Activated naive CD4-positive, alpha-beta T cell treated with anti-CD3 and anti-CD28 coated beads for 36 hours (primary cell): ENCODE data around the gene RPS27L. TPM values are rescaled to one million over a fixed set of nuclear protein-coding genes. Genes with fewer than 3 reads are reported as not detected.

ENCODE experiments used
- CTCF ChIA-PET: fragments of 350-600 bp; sonication (Branson Sonifier 250); formaldehyde crosslinking; loops from one replicate; lab custom pipeline; 2021; ENCODE audit warnings: antibody characterized with exemption; lab: Charles Lee
- DNase-seq: peaks from one replicate; pipeline ENCODE4 v3.0.0-alpha.2; 2020
- H3K27ac Mint-ChIP-seq: one replicate; pipeline ENCODE4 v1.8.0; 2021; ENCODE audit warnings: mild to moderate bottlenecking, mixed read lengths
- H3K27me3 Mint-ChIP-seq: one replicate; pipeline ENCODE4 v1.8.0; 2021; ENCODE audit warnings: low read depth, mixed read lengths
- H3K36me3 Mint-ChIP-seq: one replicate; pipeline ENCODE4 v1.8.0; 2021; ENCODE audit warnings: low read depth, mixed read lengths
- H3K4me1 Mint-ChIP-seq: one replicate; pipeline ENCODE4 v1.8.0; 2021; ENCODE audit warnings: low read depth, mixed read lengths
- H3K4me3 Mint-ChIP-seq: one replicate; pipeline ENCODE4 v1.8.0; 2021; ENCODE audit warnings: mild to moderate bottlenecking, moderate library complexity, mixed read lengths
- H3K9me3 Mint-ChIP-seq: one replicate; pipeline ENCODE4 v1.8.0; 2021; ENCODE audit warnings: mixed read lengths
- intact Hi-C: fragments of 100-400 bp; cut with micrococcal nuclease; formaldehyde crosslinking; loops from one replicate; pipeline ENCODE4 v1.15.1; 2023
- total RNA-seq, 2 experiments: library from RNA; stranded (reverse); gene quantifications; one replicate each; pipeline ENCODE4 v1.2.3, GENCODE V29; 2021

The RPS27L gene
- total RNA-seq, 2 experiments from 2014 or later, result 220 to 222 TPM

GRCh38 chr15:63133786-63134185 is 23.5 kb downstream of the RPS27L start:
- no peak for DNase-seq
- intact Hi-C loops, result no loop called here
- CTCF ChIA-PET, result no interaction called here
- Mint-ChIP-seq H3K36me3 (peaks cover 10% of the 10 kb centered on the region), H3K27me3 (no peaks in the 10 kb centered on the region), H3K27ac (no peak overlapping the region), H3K4me1 (peaks cover 13% of the 10 kb centered on the region), H3K9me3 (no peaks in the 10 kb centered on the region), H3K4me3 (no peak overlapping the region)

GRCh38 chr15:63126726-63127125 is 30.6 kb downstream of the RPS27L start:
- H3K4me3 Mint-ChIP-seq, result no peak overlapping the region
- intact Hi-C loops, result no loop called here
- H3K27ac Mint-ChIP-seq, result no peak overlapping the region
- H3K27me3 Mint-ChIP-seq, result no peaks in the 10 kb centered on the region
- DNase-seq, result no peak
- no peaks in the 10 kb centered on the region for H3K9me3 Mint-ChIP-seq
- H3K4me1 Mint-ChIP-seq, result peaks cover 9% of the 10 kb centered on the region
- peaks cover 18% of the 10 kb centered on the region for H3K36me3 Mint-ChIP-seq
- CTCF ChIA-PET, result no interaction called here

- no peaks in the 10 kb centered on the region for H3K27me3 Mint-ChIP-seq
- H3K27ac Mint-ChIP-seq, result no peak overlapping the region
- no peak overlapping the region for H3K4me3 Mint-ChIP-seq
- intact Hi-C loops, result no loop called here
- no peak for DNase-seq
- H3K4me1 Mint-ChIP-seq, result peaks cover 14% of the 10 kb centered on the region
- H3K36me3 Mint-ChIP-seq, result peaks cover 15% of the 10 kb centered on the region
- peaks cover 9% of the 10 kb centered on the region for H3K9me3 Mint-ChIP-seq
- CTCF ChIA-PET, result no interaction called here
These were observed 32.8 kb downstream of the RPS27L start for GRCh38 chr15:63124506-63124905.

GRCh38 chr15:63122002-63122875 is 35.0 kb downstream of the RPS27L start:
- H3K36me3 Mint-ChIP-seq, result peaks cover 13% of the 10 kb centered on the region
- CTCF ChIA-PET, result no interaction called here

GRCh38 chr15:63121382-63122001 is 35.8 kb downstream of the RPS27L start, which contains the start of gene LACTB:
LACTB (plus strand) TSS chr15:63121861; CDS start chr15:63121872, 11 bp downstream.
- CTCF ChIA-PET, result no interaction called here
- Mint-ChIP-seq H3K9me3 (peaks cover 13% of the 10 kb centered on the region), H3K27me3 (no peaks in the 10 kb centered on the region), H3K4me1 (peaks cover 14% of the 10 kb centered on the region), H3K36me3 (peaks cover 9% of the 10 kb centered on the region), H3K27ac (peak within 1 kb of the TSS; percentile 61), H3K4me3 (peak within 1 kb of the TSS; percentile 71)
- intact Hi-C loops, result loop anchor here (1.0 kb wide), 3 partner anchors 36 to 73 kb away; partner anchors contain the start of gene RPS27L
- peak; percentile 86 for DNase-seq

More at GRCh38 chr15:63122002-63122875, 35.0 kb downstream of the RPS27L start:
- Mint-ChIP-seq H3K9me3 (peaks cover 13% of the 10 kb centered on the region), H3K4me1 (peaks cover 14% of the 10 kb centered on the region), H3K4me3 (peak overlapping the region; percentile 71), H3K27me3 (no peaks in the 10 kb centered on the region), H3K27ac (peak overlapping the region; percentile 61)
- intact Hi-C loops, result no loop called here
- DNase-seq, result peak; percentile 91

GRCh38 chr15:63118854-63119253 is 38.4 kb downstream of the RPS27L start:
- no peak overlapping the region for H3K4me3 Mint-ChIP-seq
- intact Hi-C loops, result no loop called here
- H3K4me1 Mint-ChIP-seq, result peaks cover 13% of the 10 kb centered on the region
- no peaks in the 10 kb centered on the region for H3K27me3 Mint-ChIP-seq
- H3K9me3 Mint-ChIP-seq, result peaks cover 13% of the 10 kb centered on the region
- CTCF ChIA-PET, result interaction anchor here (0.7 kb wide), 1 partner anchor 720 kb away, joined by 3 read pairs; no protein-coding TSS in a partner anchor
- peaks cover 5% of the 10 kb centered on the region for H3K36me3 Mint-ChIP-seq
- no peak for DNase-seq
- no peak overlapping the region for H3K27ac Mint-ChIP-seq

DNA sequence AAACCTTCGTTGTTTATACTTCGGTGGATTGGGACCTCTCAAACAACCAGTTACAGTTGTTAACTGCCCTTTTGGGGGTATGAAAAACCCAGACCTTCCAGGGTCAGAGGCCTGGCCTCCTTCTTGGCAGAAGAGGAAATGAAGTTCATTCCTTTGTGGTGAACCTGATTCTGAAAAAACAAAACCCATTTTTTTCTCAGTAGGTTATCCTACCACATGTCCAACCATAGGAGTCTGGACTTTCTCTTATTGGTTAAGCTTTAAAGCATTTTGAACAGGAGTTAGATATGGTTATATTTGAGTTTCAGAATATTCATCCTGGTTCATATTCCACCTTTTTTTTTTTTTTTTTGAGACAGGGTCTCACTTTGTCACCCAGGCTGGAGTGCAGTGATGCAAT is 42.8 kb downstream of the RPS27L start:
- Mint-ChIP-seq H3K27ac (no peak overlapping the region), H3K36me3 (peaks cover 3% of the 10 kb centered on the region), H3K27me3 (no peaks in the 10 kb centered on the region), H3K4me1 (no peaks in the 10 kb centered on the region), H3K9me3 (peaks cover 4% of the 10 kb centered on the region), H3K4me3 (no peak overlapping the region)
- DNase-seq, result no peak
- CTCF ChIA-PET, result interaction anchor here (0.7 kb wide), 1 partner anchor 23 kb away, joined by 3 read pairs; no protein-coding TSS in a partner anchor
- intact Hi-C loops, result no loop called here

- H3K36me3 Mint-ChIP-seq, result no peaks in the 10 kb centered on the region
- no peak overlapping the region for H3K4me3 Mint-ChIP-seq
- H3K27ac Mint-ChIP-seq, result no peak overlapping the region
- intact Hi-C loops, result no loop called here
- CTCF ChIA-PET, result interaction anchor here (1.1 kb wide), 1 partner anchor 318 kb away, joined by 3 read pairs; no protein-coding TSS in a partner anchor
- no peaks in the 10 kb centered on the region for H3K27me3 Mint-ChIP-seq
- no peaks in the 10 kb centered on the region for H3K9me3 Mint-ChIP-seq
- H3K4me1 Mint-ChIP-seq, result no peaks in the 10 kb centered on the region
- no peak for DNase-seq
These were observed 44.4 kb downstream of the RPS27L start for GRCh38 chr15:63112871-63113270.

GRCh38 chr15:63111481-63111880 is 45.8 kb downstream of the RPS27L start:
- Mint-ChIP-seq H3K9me3 (no peaks in the 10 kb centered on the region), H3K27me3 (peaks cover 2% of the 10 kb centered on the region), H3K4me3 (no peak overlapping the region), H3K4me1 (no peaks in the 10 kb centered on the region), H3K27ac (no peak overlapping the region), H3K36me3 (no peaks in the 10 kb centered on the region)
- DNase-seq, result no peak
- CTCF ChIA-PET, result interaction anchor here (2.6 kb wide), 1 partner anchor 17 kb away, joined by 12 read pairs; no protein-coding TSS in a partner anchor
- intact Hi-C loops, result no loop called here

DNA sequence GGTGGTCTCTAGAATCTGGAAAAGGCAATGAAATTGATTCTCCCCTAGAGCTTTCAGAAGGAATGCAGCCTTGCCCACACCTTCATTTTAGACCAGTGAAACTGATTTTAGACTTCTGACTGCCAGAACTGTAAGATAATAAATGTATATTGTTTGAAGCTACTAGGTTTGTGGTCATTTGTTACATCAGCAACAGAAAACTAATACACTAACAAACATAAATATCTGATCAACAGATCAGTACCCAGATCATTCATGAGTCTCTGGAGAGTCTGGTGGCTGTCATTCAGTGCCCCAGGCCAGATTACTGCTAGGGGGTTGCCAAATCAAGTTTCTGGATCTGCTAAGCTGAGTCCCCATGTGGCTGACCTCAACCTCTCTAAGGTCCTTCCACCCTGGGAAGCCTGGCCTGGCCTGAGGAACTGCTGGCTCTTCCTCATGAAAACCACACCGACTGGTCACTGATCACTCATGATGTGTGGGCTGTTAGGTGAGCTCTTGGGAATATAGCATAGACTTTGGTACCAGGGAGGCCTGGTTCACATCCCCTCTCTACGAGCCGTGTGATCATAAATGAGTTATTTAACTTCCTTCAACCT is 46.8 kb downstream of the RPS27L start:
- H3K27me3 Mint-ChIP-seq, result peaks cover 2% of the 10 kb centered on the region
- no peak for DNase-seq
- no peaks in the 10 kb centered on the region for H3K9me3 Mint-ChIP-seq
- CTCF ChIA-PET, result interaction anchor here (0.6 to 2.6 kb wide), 2 partner anchors 16 to 298 kb away, joined by 5 to 12 read pairs; no protein-coding TSS in a partner anchor
- H3K4me1 Mint-ChIP-seq, result no peaks in the 10 kb centered on the region
- intact Hi-C loops, result no loop called here
- H3K4me3 Mint-ChIP-seq, result no peak overlapping the region
- no peak overlapping the region for H3K27ac Mint-ChIP-seq
- H3K36me3 Mint-ChIP-seq, result no peaks in the 10 kb centered on the region

GRCh38 chr15:63109920-63110319 is 47.4 kb downstream of the RPS27L start:
- peaks cover 3% of the 10 kb centered on the region for H3K27me3 Mint-ChIP-seq
- no peak for DNase-seq
- CTCF ChIA-PET, result interaction anchor here (0.6 to 2.6 kb wide), 3 partner anchors 15 to 299 kb away, joined by 4 to 12 read pairs (median 5); no protein-coding TSS in a partner anchor
- H3K27ac Mint-ChIP-seq, result no peak overlapping the region
- no peak overlapping the region for H3K4me3 Mint-ChIP-seq
- H3K4me1 Mint-ChIP-seq, result no peaks in the 10 kb centered on the region
- no peaks in the 10 kb centered on the region for H3K36me3 Mint-ChIP-seq
- intact Hi-C loops, result no loop called here
- no peaks in the 10 kb centered on the region for H3K9me3 Mint-ChIP-seq

GRCh38 chr15:63109498-63109897 is 47.8 kb downstream of the RPS27L start:
- H3K36me3 Mint-ChIP-seq, result no peaks in the 10 kb centered on the region
- CTCF ChIA-PET, result interaction anchor here (1.1 kb wide), 1 partner anchor 61 kb away, joined by 4 read pairs; no protein-coding TSS in a partner anchor
- H3K4me3 Mint-ChIP-seq, result no peak overlapping the region
- H3K27me3 Mint-ChIP-seq, result peaks cover 8% of the 10 kb centered on the region
- H3K4me1 Mint-ChIP-seq, result no peaks in the 10 kb centered on the region
- no peak overlapping the region for H3K27ac Mint-ChIP-seq
- DNase-seq, result no peak
- no peaks in the 10 kb centered on the region for H3K9me3 Mint-ChIP-seq
- intact Hi-C loops, result no loop called here
